ENCODE data around the gene SLC9A3.

Gene SLC9A3

DNA sequence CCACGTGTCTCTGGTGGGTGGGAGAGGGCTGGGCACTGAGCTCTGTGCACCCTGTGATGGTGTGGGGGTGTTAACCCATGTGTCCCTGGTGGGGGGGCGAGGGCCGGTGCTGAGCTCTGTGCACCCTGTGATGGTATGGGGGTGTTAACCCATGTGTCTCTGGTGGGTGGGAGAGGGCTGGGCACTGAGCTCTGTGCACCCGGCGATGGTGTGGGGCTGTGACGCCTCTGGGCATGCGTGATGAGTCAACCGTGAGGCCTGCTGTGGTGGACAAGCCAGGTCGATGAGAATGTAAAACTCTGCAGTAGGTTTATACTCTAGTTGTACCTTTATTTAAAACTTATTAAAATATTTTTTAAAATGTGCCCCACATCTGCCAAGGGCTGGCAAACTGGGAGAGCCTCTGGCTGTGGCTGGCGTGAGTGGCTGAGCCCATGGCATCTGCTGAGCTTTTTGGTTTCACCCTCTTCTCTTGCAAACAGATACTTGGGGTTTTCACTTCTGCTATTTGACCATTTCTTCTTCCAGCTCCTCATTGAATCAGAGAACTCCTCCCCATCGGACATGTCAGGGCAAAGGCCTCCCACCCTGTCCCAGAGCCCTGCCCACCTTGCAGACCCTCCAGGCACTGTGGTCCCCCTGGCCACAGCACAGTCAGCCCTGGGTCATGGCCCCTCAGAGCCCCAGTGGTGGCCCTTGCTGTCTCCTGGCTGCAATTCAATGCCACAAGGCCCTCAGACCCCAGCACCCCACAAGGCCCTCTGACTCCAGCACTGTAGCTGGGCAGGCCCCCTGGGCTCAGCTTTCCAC is 99.7 kb downstream of the SLC9A3 start:
- DNase-seq = no peak

DNA sequence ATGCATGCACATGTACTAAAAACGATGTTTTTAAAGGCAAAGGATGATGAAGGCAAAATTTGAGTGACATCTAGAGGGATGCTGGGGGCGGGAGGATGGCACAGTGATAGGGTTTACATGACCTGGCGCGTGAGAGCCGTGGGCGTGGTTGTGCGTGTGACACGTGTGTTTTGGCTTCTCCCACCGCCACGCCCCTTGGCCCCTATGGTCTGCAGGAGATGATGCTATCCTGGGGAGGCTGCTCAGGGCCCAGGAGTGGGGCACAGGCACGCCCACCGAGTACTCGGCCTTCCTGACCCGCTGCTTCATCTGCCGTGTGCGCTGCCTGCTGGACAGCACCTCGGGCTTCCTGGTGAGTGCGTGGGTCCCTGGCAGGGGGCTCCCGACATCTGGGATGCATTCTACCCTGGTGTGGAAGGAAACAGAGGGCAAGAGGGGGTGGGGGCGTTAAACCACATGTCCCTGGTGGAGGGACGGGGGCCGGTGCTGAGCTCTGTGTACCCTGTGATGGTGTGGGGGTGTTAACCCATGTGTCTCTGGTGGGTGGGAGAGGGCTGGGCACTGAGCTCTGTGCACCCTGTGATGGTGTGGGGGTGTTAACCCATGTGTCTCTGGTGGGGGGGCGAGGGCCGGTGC is 100.5 kb downstream of the SLC9A3 start:
- no peak for DNase-seq

DNA sequence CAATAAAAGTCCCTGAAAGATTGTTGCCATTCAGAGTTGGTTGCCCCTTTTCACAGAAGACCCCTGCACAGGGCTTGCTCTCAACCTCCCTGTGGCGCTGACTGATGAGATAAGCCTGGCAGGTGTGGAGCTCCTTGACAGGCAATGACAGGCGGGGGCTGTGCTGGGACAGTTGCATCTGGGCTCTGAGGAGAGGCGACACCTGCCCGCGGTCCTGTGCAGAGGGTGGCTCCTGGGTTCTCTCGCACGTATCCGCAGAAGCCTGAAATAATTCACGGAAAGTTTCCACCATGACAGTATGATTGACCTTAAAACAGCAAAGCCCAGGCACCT is 101.0 kb downstream of the SLC9A3 start:
- no peak for DNase-seq

DNA sequence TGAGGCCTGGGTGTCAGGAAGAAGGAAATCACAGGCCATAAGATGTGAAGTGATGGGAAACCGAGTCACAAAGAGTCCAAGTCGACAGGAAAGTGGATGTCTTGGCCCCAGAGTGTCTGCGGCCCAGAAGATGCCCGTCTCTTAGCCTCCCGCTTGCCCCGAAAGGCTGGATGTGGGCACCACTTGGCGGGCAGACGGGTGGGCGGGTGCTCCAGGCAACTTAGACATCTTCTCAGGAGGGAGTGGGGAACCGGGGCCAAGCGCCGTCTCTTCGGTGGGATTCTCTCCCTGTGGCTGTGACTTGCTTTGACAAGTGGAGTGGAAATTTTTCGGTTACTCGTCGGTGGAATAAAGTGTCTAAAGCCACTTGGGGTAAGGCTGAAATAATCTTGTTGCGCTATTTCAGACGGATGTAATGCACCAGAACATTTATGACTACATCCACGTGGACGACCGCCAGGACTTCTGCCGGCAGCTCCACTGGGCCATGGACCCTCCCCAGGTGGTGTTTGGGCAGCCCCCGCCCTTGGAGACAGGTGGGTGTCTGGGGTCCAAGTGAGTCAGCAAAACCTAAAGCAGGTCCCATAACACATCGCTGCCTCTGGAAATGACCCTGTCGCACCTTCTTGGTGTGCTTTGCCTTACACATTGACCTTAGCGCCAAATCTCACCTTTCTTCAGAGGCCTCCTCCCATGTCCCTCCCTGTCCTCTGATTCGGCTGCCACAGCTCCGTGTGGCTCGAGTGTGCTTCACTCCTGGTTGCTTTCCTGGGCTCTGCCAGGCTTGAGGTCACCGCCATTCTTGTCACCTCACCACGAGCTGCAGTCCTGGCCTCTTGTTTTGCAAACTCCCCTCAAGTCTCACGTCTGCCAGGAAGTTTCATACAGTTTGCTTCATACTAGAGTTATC is 101.7 kb downstream of the SLC9A3 start:
- DNase-seq = no peak

DNA sequence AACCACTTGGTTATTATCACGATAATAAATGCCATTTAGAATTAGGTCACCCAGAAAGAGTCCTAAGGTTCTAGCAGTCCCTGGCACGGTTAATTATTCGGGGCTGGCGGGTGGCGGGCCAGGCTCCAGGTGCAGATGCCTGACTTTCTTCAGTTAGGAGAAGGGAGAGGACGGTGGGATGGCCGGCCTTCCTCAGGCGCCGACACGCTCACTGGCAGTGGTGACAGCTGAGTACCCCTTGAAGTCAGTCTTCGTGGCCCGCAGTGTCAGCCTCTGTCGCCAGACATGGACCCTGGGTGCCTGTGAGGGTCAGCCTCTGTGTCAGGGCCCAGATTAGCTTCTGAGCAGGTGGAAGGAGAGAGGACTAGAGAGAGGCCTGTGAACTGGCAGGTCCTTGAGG is 102.3 kb downstream of the SLC9A3 start:
- DNase-seq = no peak

DNA sequence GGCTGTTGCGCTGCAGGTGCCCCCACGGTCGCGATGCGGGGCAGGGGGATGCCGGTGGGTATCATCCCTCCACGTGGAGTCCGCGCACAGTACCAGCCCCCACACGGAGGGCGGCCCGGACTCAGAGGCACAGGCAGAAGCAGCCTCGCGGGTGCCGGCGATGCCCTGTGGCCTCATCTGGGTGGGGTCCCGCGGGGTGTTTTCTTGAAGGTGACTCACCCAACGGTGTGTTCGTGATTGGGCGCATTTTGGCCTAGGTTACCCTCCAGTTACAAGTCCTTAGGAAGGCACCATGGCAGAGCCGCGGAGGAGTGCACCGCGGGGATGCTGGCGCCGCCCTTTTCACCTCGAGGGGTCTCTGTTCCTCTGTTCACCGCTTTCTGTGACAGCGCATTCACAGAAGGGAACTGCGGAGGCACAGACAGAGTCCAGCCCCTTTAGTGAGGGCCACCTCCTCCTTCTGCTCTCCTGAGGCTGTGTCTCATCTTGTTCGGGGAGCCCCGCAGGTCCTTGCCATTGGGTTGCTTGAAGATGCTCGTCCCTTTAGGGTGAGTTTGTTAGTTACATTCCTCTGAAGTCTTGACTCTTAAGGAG is 102.9 kb downstream of the SLC9A3 start:
- no peak for DNase-seq

DNA sequence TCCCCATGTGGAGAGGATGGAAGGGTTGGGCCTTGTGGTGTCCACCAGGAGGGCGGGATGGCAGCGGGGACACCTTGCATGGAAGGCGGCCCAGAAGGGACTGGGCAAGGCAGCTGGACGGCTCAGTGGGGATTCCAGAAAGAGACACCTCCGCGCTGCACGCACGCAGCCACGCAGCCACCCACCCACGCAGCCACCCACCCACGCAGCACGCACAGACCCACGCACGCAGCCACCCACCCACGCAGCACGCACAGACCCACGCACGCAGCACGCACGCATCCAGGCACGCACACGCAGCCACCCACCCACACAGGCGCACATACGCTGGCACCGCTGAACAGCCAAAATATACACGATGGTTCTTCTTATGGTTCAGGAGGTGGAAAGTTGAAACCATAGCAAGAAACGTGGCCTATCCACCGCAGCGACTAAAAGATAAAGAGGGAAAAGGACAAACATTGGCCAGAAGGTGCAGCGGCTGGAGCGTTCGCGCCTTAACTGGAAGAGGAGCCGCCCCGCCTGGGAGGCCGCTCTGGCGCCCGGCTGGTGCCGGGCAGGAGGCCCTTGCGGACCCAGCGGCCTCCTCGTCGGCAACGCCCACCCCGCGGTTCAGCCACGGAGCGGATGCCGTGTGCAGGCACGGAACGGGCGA is 103.5 kb downstream of the SLC9A3 start:
- DNase-seq = no peak

Data from kidney glomerular epithelial cell (primary cell).